Activated naive CD4-positive, alpha-beta T cell treated with anti-CD3 and anti-CD28 coated beads, Interleukin-2, amount 50 U/mL, for 72 hours (primary cell): ENCODE data around the gene FASTKD1. TPM values are rescaled to one million over a fixed set of nuclear protein-coding genes. Genes with fewer than 3 reads are reported as not detected.
"Not testable (repeated sequence)": the region's sequence is repeated elsewhere in the genome, so short reads cannot be mapped to it uniquely, and the experiment has no call there.

Source experiments
- ATAC-seq, 2 donors: fragments of 150-1000 bp; cut with Tn5 transposase; 2 replicates each; pipeline ENCODE4 v1.10.0; 2021; ENCODE audit warnings: mild to moderate bottlenecking in 2 of 2, moderate library complexity in 2 of 2
- DNase-seq, 2 donors: peaks; one replicate each; pipeline ENCODE4 v3.0.0; 2021 to 2022; ENCODE audit warnings: low spot score in 2 of 2
- H3K27ac Mint-ChIP-seq, 2 donors: one replicate each; pipeline ENCODE4 v1.8.0; 2022; ENCODE audit warnings: mild to moderate bottlenecking in 2 of 2, mixed read lengths in 2 of 2
- H3K36me3 Mint-ChIP-seq, 2 donors: one replicate each; pipeline ENCODE4 v1.8.0; 2022; ENCODE audit warnings: mixed read lengths in 2 of 2
- H3K9me3 Mint-ChIP-seq, 2 donors: one replicate each; pipeline ENCODE4 v1.8.0; 2022; ENCODE audit warnings: mixed read lengths in 2 of 2
- total RNA-seq, 2 donors: library from RNA; stranded (reverse); gene quantifications; one replicate each; pipeline ENCODE4 v1.2.3, GENCODE V29; 2022

FASTKD1 gene
- total RNA-seq, result 10 to 100 TPM; 30.4 to 63.3 TPM

- Mint-ChIP-seq H3K9me3 (no peaks in the 10 kb centered on the region), H3K27ac (peak within 1 kb of the TSS; percentile 90 to 92), H3K36me3 (peaks cover 5 to 9% of the 10 kb centered on the region in 2 donors)
- DNase-seq (peak; percentile 75 to 80), ATAC-seq (peak; percentile 96 to 99)
Measured at GRCh38 chr2:169573160-169573973, at the start of gene FASTKD1. Gene FASTKD1 (minus strand): TSS chr2:169573865. CDS start chr2:169572029, 1,836 bp downstream.

GRCh38 chr2:169623235-169623634, 49.6 kb upstream of the FASTKD1 start:
- ATAC-seq, result peak in 1 of 2 donors; percentile 57
- H3K9me3 Mint-ChIP-seq, result no peaks in the 10 kb centered on the region
- no peak for DNase-seq
- H3K27ac Mint-ChIP-seq, result peak overlapping the region; percentile 5 to 46
- H3K36me3 Mint-ChIP-seq, result peaks cover 11 to 18% of the 10 kb centered on the region in 2 donors

- no peak for DNase-seq
- Mint-ChIP-seq H3K9me3 (peaks cover 0 to 4% of the 10 kb centered on the region in 2 donors), H3K27ac (peak overlapping the region in 1 of 2 donors; percentile 56), H3K36me3 (peaks cover 38 to 45% of the 10 kb centered on the region in 2 donors)
- no peak for ATAC-seq
Measured at GRCh38 chr2:169620509-169620908, 46.8 kb upstream of the FASTKD1 start.

- DNase-seq (no peak), ATAC-seq (no peak)
- Mint-ChIP-seq H3K27ac (no peak overlapping the region), H3K36me3 (peaks cover 44 to 49% of the 10 kb centered on the region in 2 donors), H3K9me3 (peaks cover 0 to 4% of the 10 kb centered on the region in 2 donors)
Measured at GRCh38 chr2:169619946-169620345, 46.3 kb upstream of the FASTKD1 start.

GRCh38 chr2:169615982-169616381, 42.3 kb upstream of the FASTKD1 start:
- ATAC-seq, H3K27ac Mint-ChIP-seq, H3K9me3 Mint-ChIP-seq, DNase-seq: not testable (repeated sequence)
- peaks cover 41 to 65% of the 10 kb centered on the region in 2 donors for H3K36me3 Mint-ChIP-seq

- DNase-seq, result no peak
- ATAC-seq, result no peak
- peaks cover 51 to 81% of the 10 kb centered on the region in 2 donors for H3K36me3 Mint-ChIP-seq
- no peak overlapping the region for H3K27ac Mint-ChIP-seq
- peaks cover 0 to 4% of the 10 kb centered on the region in 2 donors for H3K9me3 Mint-ChIP-seq
Measured at GRCh38 chr2:169613876-169614275, 40.2 kb upstream of the FASTKD1 start.

GRCh38 chr2:169609264-169609663, 35.6 kb upstream of the FASTKD1 start:
- H3K27ac Mint-ChIP-seq, result peak overlapping the region in 1 of 2 donors; percentile 34
- H3K36me3 Mint-ChIP-seq, result peaks cover 14 to 52% of the 10 kb centered on the region in 2 donors
- no peaks in the 10 kb centered on the region for H3K9me3 Mint-ChIP-seq
- ATAC-seq (no peak), DNase-seq (no peak)

GRCh38 chr2:169599568-169599967, 25.9 kb upstream of the FASTKD1 start:
- H3K36me3 Mint-ChIP-seq, result peaks cover 0 to 10% of the 10 kb centered on the region in 2 donors
- DNase-seq (no peak), ATAC-seq (no peak)
- no peak overlapping the region for H3K27ac Mint-ChIP-seq
- H3K9me3 Mint-ChIP-seq, result no peaks in the 10 kb centered on the region

GRCh38 chr2:169598982-169599381, 25.3 kb upstream of the FASTKD1 start:
- ATAC-seq, result no peak
- Mint-ChIP-seq H3K9me3 (no peaks in the 10 kb centered on the region), H3K36me3 (peaks cover 0 to 10% of the 10 kb centered on the region in 2 donors), H3K27ac (no peak overlapping the region)
- DNase-seq, result no peak

GRCh38 chr2:169596546-169596945, 22.9 kb upstream of the FASTKD1 start:
- not testable (repeated sequence) for ATAC-seq, H3K27ac Mint-ChIP-seq, H3K36me3 Mint-ChIP-seq, H3K9me3 Mint-ChIP-seq, DNase-seq

GRCh38 chr2:169590804-169591203, 17.1 kb upstream of the FASTKD1 start:
- ATAC-seq (no peak), DNase-seq (no peak)
- Mint-ChIP-seq H3K9me3 (no peaks in the 10 kb centered on the region), H3K27ac (no peak overlapping the region), H3K36me3 (peaks cover 0 to 11% of the 10 kb centered on the region in 2 donors)

GRCh38 chr2:169585673-169586072, 12.0 kb upstream of the FASTKD1 start:
- DNase-seq (no peak), ATAC-seq (no peak)
- H3K36me3 Mint-ChIP-seq, result peaks cover 20 to 43% of the 10 kb centered on the region in 2 donors
- H3K9me3 Mint-ChIP-seq, result peaks cover 4 to 13% of the 10 kb centered on the region in 2 donors
- peak overlapping the region; percentile 98 to 99 for H3K27ac Mint-ChIP-seq

GRCh38 chr2:169584005-169584877, 10.6 kb upstream of the FASTKD1 start, which contains the start of gene PPIG:
Gene PPIG (plus strand): TSS chr2:169584351. CDS start chr2:169604042, 19,691 bp downstream.
- Mint-ChIP-seq H3K9me3 (peaks cover 4 to 13% of the 10 kb centered on the region in 2 donors), H3K36me3 (peaks cover 20 to 33% of the 10 kb centered on the region in 2 donors), H3K27ac (peak within 1 kb of the TSS; percentile 98 to 99)
- ATAC-seq (peak; percentile 92 to 93), DNase-seq (peak; percentile 77 to 85)

- H3K36me3 Mint-ChIP-seq, result peaks cover 20 to 33% of the 10 kb centered on the region in 2 donors
- DNase-seq, result no peak
- peaks cover 4 to 13% of the 10 kb centered on the region in 2 donors for H3K9me3 Mint-ChIP-seq
- H3K27ac Mint-ChIP-seq, result peak overlapping the region in 1 of 2 donors; percentile 98
- no peak for ATAC-seq
Measured at GRCh38 chr2:169583518-169583917, 9.9 kb upstream of the FASTKD1 start.

- peaks cover 4 to 13% of the 10 kb centered on the region in 2 donors for H3K9me3 Mint-ChIP-seq
- H3K27ac Mint-ChIP-seq, result peak overlapping the region in 1 of 2 donors; percentile 98
- ATAC-seq, DNase-seq: not testable (repeated sequence)
- H3K36me3 Mint-ChIP-seq, result peaks cover 20 to 33% of the 10 kb centered on the region in 2 donors
Measured at GRCh38 chr2:169582552-169583266, 9.0 kb upstream of the FASTKD1 start.

- no peak for ATAC-seq
- H3K27ac Mint-ChIP-seq, result no peak overlapping the region
- H3K9me3 Mint-ChIP-seq, result peaks cover 3 to 11% of the 10 kb centered on the region in 2 donors
- DNase-seq, result no peak
- H3K36me3 Mint-ChIP-seq, result peaks cover 3 to 15% of the 10 kb centered on the region in 2 donors
Measured at GRCh38 chr2:169579044-169579443, 5.4 kb upstream of the FASTKD1 start.
